ENCODE measurements around the gene G2E3. TPM values are rescaled to one million over a fixed set of nuclear protein-coding genes. Genes with fewer than 3 reads are reported as not detected.

G2E3 gene
- total RNA-seq, 4 donors from 2014 or later = 7.5 to 10.5 (median 9.9) TPM

DNA sequence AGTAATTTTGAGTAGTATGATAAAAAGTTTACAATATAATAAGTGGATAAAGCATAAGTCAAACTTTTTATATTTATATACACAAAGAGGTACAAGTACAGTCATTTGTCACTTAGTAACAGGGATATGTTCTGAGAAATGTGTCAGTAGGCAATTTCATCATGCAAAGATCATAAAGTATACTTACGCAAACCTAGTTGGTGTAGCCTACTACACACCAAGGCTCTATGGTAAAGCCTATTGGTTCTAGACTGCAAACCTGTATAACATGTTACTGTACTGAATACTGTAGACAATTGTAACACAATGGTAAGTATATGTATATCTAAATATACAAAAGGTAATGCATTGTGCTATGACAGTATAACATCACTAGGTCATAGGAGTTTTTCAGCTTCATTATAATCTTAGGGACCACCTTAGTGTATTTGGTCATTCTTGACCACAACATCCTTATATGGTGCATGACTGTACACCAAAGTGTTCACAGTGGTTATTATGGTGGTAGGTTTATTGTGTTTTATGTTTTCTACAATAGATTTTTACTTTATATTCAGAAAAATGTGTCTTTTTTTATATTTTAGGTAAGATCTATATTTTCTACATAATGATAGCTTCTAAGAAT is 48.3 kb downstream of the G2E3 start:
- Histone ChIP-seq H3K27me3 (no peaks in the 10 kb centered on the region), H3K9me3 (no peaks in the 10 kb centered on the region), H3K27ac (no peak overlapping the region), H3K4me3 (no peak overlapping the region), H3K36me3 (peaks cover 0 to 13% (median 5%) of the 10 kb centered on the region in 4 donors), H3K4me1 (peaks cover 3 to 26% (median 14%) of the 10 kb centered on the region in 4 donors)
- TF ChIP-seq POLR2AphosphoS5 (IDR thresholded peaks at IDR 0.05) (no peak), POLR2A (IDR thresholded peaks at IDR 0.05) (no peak)
- no peak for DNase-seq
- in situ Hi-C loops (cut with MboI; ENCODE audit: low pct_ligation_motif_present in 1 of 4, low pct_unique_long_range_greater_than_20kb in 1 of 4, low sequenced_read_pairs in 3 of 4) (no loop called here), intact Hi-C loops (cut with DNase I; ENCODE audit: low total_unique reads) (no loop called here)
- WGBS, 2 donors (ENCODE audit: low coverage in 1 of 2) = 77 to 90% methylated on average over 1 of the region's 1 CpG

DNA sequence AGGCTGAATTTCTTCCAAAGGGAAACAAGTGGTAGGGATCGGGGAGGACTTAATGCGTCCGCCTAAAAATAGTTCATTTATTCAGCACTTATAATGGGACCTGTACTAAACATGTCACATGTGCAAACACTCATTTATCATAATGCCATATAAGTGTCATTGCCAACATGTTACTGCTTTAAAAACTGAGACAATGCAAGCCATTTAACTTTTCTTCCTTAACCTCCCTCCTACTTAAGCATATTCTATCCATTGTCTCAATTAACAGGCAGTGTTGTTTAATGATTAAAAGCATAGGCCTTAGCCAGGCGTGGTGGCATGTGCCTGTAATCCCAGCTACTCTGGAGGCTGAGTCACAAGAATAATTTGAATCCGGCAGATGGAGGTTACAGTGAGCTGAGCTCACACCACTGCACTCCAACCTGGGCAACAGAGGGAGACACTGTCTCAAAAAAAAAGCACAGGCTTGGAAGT is 49.6 kb downstream of the G2E3 start:
- Histone ChIP-seq H3K27ac (peak overlapping the region in 1 of 4 donors; percentile 5), H3K4me1 (peaks cover 3 to 26% (median 14%) of the 10 kb centered on the region in 4 donors), H3K4me3 (no peak overlapping the region), H3K36me3 (peaks cover 0 to 9% (median 2%) of the 10 kb centered on the region in 4 donors), H3K9me3 (no peaks in the 10 kb centered on the region), H3K27me3 (no peaks in the 10 kb centered on the region)
- intact Hi-C loops (cut with DNase I; ENCODE audit: low total_unique reads) (no loop called here), in situ Hi-C loops (cut with MboI; ENCODE audit: low pct_ligation_motif_present in 1 of 4, low pct_unique_long_range_greater_than_20kb in 1 of 4, low sequenced_read_pairs in 3 of 4) (no loop called here)
- peak; percentile 17 for DNase-seq
- TF ChIP-seq POLR2AphosphoS5 (IDR thresholded peaks at IDR 0.05) (no peak), CTCF (IDR thresholded peaks at IDR 0.05) (peak in 1 of 5 experiments; percentile 8), EP300 (IDR thresholded peaks at IDR 0.05; ENCODE audit: low read depth) (no peak)
- WGBS, 2 donors (ENCODE audit: low coverage in 1 of 2) = 52 to 53% methylated on average over 4 to 5 of the region's 5 CpGs

- no peak for TF ChIP-seq POLR2A (IDR thresholded peaks at IDR 0.05)
- peak in 2 of 3 donors; percentile 26 to 29 for TF ChIP-seq POLR2AphosphoS5 (IDR thresholded peaks at IDR 0.05)
- peak in 4 of 5 experiments; percentile 20 to 33 (median 29) for TF ChIP-seq CTCF (IDR thresholded peaks at IDR 0.05)
- Histone ChIP-seq H3K4me3 (no peak overlapping the region), H3K27me3 (no peaks in the 10 kb centered on the region), H3K36me3 (peaks cover 0 to 5% (median 0%) of the 10 kb centered on the region in 4 donors), H3K4me1 (peaks cover 3 to 26% (median 14%) of the 10 kb centered on the region in 4 donors), H3K27ac (peak overlapping the region in 3 of 4 donors; percentile 1 to 51 (median 8)), H3K9me3 (no peaks in the 10 kb centered on the region)
- peak; percentile 74 for DNase-seq
- 34 to 53% methylated on average over 2 to 6 of the region's 6 CpGs for WGBS, 2 donors (ENCODE audit: low coverage in 1 of 2)
- in situ Hi-C loops (cut with MboI; ENCODE audit: low pct_ligation_motif_present in 1 of 4, low pct_unique_long_range_greater_than_20kb in 1 of 4, low sequenced_read_pairs in 3 of 4) = no loop called here
- intact Hi-C loops (cut with DNase I; ENCODE audit: low total_unique reads) = no loop called here
Measured at GRCh38 chr14:30610787-30611343, 51.9 kb downstream of the G2E3 start.

- Histone ChIP-seq H3K27ac (no peak overlapping the region), H3K9me3 (no peaks in the 10 kb centered on the region), H3K27me3 (no peaks in the 10 kb centered on the region), H3K4me1 (peaks cover 3 to 19% (median 10%) of the 10 kb centered on the region in 4 donors), H3K36me3 (peaks cover 0 to 5% (median 0%) of the 10 kb centered on the region in 4 donors), H3K4me3 (no peak overlapping the region)
- in situ Hi-C loops (cut with MboI; ENCODE audit: low pct_ligation_motif_present in 1 of 4, low pct_unique_long_range_greater_than_20kb in 1 of 4, low sequenced_read_pairs in 3 of 4) (no loop called here), intact Hi-C loops (cut with DNase I; ENCODE audit: low total_unique reads) (no loop called here)
- TF ChIP-seq EP300 (IDR thresholded peaks at IDR 0.05; ENCODE audit: low read depth) = no peak
- no peak for TF ChIP-seq POLR2AphosphoS5 (IDR thresholded peaks at IDR 0.05)
- TF ChIP-seq POLR2A (IDR thresholded peaks at IDR 0.05) = no peak
- no peak for TF ChIP-seq CTCF (IDR thresholded peaks at IDR 0.05)
- WGBS, 2 donors (ENCODE audit: low coverage in 1 of 2) = 96 to 100% methylated on average over 1 to 2 of the region's 2 CpGs
- DNase-seq = no peak
Measured at GRCh38 chr14:30614155-30614554, 55.2 kb downstream of the G2E3 start.
